SK-N-SH treated with all-trans-retinoic acid at 6 μM for 48 hours (cell line): ENCODE results near the gene PDE7B.

Experiments used
- ISL1 ChIP-seq: fragments of 250-450 bp; sonication (Bioruptor Pico); IDR thresholded peaks from 2 replicates; pipeline ENCODE4 v2.1.2; 2022; ENCODE audit warnings: mild to moderate bottlenecking, moderate library complexity
- OSR1 ChIP-seq: fragments of 250-450 bp; sonication (Bioruptor Pico); IDR thresholded peaks from 2 replicates; pipeline ENCODE4 v1.8.0; 2022; ENCODE audit warnings: moderate library complexity, mild to moderate bottlenecking, inconsistent platforms
- POU6F1 ChIP-seq: fragments of 250-450 bp; sonication (Bioruptor Pico); IDR thresholded peaks from 2 replicates; pipeline ENCODE4 v1.8.0; 2021; ENCODE audit warnings: low read depth, mild to moderate bottlenecking, moderate library complexity, borderline replicate concordance

- TF ChIP-seq OSR1 (no peak), POU6F1 (CRISPR knock-in tag) (no peak), ISL1 (no peak)
These were observed 28.8 kb downstream of the PDE7B start for GRCh38 chr6:135880066-135880972.
